SKM-1 treated with dmso at 0.1 percent for 144 hours (cell line): ENCODE data around the gene TPGS1.
"Not testable (repeated sequence)": the region's sequence is repeated elsewhere in the genome, so short reads cannot be mapped to it uniquely, and the experiment has no call there.

ENCODE experiments used
- DNase-seq: peaks from one replicate; lab custom pipeline; 2025; ENCODE audit not compliant: unreplicated experiment; lab: John Stamatoyannopoulos, UW

Gene TPGS1

GRCh38 chr19:475360-475759 is 31.9 kb upstream of the TPGS1 start:
- DNase-seq, result no peak

GRCh38 chr19:478236-478903 is 28.9 kb upstream of the TPGS1 start:
- no peak for DNase-seq

DNA sequence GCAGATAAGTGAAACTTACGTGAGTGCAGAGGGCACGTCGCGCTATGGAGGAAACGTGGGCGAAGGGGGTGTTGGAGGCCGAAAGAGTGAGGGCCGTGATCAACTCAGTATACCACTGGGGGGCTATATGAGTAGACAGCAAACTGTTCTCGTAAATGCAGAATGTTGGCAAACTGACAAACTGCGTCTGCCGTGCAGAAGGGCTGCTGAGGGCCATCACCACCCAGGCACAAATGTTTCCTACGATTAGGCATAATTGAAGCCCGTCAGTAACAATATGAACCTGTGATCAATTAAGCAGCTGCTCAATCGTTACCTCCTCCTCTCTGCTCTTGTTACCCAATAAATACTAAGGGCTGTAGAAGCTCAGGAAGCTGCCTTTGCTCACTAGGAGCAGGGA is 28.3 kb upstream of the TPGS1 start:
- no peak for DNase-seq

GRCh38 chr19:480016-480855 is 27.1 kb upstream of the TPGS1 start:
- DNase-seq, result peak; percentile 47

- not testable (repeated sequence) for DNase-seq
Observed at GRCh38 chr19:481100-481499, 26.2 kb upstream of the TPGS1 start.

DNA sequence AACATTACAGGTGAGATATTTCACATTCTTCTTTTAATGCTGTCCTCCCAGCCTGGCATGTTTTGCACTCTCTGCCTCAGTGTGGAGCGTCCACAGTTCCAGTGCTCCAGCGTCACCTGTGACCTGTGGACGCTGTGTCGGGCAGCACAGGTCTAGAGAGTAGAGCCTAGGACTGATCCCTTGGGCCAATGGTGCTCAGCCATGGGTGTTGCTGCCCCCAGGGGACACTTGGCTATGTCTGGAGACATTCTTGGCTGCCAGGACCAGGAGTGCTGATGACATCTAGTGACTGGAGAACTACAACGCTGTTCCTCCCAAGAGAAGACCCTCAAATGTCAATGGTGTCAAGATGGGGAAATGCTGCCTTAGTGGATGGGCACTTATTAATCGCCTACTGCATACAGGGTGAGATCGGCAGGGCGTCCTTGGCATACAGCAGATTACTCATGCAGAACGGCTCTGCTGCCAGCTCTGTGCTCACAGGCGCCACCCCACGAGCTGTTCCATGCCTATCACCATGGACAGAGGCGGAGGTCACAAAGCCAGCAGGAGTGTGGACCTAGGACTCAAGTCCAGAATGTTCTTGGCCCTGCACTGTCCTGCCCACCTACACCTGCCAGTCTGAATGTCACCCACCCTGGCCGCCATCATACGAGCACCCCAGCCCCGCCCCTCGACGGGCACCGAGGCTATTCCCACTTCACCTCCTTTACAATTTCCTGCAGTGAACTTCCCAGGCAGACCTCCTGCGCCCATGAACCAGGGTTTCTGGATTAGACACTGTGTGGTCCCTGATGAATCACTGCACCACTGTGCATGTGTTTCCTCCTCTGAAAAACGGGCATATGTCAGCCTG is 24.9 kb upstream of the TPGS1 start:
- DNase-seq, result no peak

- DNase-seq, result no peak
Observed at GRCh38 chr19:483332-484072, 23.8 kb upstream of the TPGS1 start.

DNA sequence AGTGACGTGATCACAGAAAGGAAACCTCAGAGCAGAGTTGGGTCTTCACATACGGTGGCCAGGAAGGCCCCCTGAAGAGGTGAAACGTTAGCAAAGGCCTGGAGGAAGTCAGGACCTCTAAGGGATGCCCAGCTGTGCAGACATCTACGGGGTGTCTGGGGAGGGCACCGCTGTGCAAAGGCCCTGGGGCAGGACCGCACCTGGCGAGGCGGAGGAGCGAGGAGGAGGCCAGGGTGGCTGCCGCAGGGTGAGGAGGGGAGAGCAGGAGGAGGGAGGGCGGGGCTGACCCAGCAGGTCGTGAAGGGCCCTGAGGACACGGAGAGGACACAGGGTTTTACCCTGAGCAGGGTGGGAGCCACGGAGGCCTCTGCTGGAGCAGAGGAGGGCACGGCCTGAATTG is 22.8 kb upstream of the TPGS1 start:
- DNase-seq, result no peak

DNA sequence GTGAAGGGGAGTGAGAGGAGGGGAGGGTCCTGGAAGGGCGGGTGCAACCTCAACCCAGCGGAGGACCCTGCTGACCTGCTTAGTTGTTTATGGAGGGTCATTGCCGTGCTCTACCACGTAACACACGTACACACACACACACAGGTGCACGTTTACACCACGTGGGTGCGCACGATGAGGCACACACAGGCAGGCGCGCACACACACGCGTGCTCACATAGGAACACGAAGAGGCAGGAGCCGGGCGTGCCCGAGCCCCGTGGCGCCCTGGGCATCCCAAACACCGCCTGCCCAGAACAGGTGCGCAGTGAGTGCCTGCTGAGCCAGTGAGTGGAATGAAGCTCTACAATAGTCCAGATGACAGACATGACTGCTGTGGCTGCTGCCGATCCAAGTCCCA is 22.2 kb upstream of the TPGS1 start:
- DNase-seq, result no peak

- DNase-seq, result no peak
Observed at GRCh38 chr19:485583-486236, 21.6 kb upstream of the TPGS1 start.

DNA sequence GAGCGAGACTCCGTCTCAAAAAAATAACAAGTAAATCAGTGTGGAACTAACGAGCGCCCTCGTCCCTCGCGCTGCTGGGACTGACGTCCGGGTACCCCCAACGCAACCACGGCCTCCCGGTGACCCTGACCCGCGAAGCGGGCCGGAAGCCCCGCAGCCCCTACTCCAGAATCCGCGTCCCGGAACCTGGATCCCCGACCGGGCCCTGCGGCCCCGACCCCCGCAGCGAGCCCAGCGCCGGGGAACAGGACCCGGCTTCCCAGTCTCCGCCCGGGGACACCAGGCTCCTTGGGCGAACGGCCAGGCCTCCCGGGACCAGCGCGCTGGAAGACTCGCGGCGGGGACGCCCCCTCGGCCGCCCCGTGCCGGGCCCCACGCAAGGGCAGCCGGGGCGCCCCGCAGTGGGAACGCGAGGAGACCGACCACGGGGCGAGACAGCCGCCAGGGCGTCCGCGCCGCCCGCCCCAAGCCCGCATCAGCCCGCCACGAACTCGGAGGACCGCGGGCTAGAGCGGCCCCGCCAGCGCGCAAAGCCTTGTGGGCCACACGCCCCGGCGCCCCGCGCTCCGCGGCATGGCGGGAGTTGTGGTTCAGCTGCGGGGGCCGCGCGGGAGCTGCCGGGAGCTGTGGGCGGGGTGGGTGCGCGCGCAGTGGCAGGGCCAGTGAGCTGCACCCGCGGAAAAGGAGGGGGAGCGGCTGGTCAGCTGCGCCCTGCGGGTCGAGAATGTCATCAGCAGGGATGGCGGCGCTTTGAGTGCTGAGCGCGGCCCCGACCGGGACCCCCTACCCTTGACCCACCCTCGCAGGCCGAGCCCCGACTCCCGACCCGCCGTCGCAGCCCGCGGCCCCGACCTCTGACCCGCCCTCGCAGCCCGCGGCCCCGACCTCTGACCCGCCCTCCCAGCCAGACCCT is 18.5 kb upstream of the TPGS1 start:
- peak; percentile 82 for DNase-seq

- no peak for DNase-seq
Observed at GRCh38 chr19:489418-490196, 17.7 kb upstream of the TPGS1 start.

GRCh38 chr19:491146-491741 is 16.1 kb upstream of the TPGS1 start:
- DNase-seq, result no peak

DNA sequence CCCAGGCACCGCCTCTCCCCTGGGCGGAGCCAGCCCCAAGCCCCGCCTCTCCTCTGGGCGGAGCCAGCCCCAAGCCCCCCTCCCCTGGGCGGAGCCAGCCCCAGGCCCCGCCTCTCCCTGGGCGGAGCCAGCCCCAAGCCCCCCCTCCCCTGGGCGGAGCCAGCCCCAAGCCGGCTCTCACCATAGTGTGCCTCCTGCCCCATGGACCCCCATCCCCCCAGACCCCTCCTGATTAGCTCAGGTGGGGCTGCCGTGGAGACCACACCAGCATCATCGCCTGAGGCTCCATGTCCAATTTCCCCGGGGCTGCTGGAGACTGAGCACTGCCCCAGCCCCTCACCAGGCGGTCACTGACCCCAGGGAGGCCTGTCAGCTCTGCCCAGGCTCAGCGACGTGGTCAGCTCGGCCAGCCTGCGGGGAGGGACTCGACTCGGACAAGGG is 15.2 kb upstream of the TPGS1 start:
- no peak for DNase-seq

DNA sequence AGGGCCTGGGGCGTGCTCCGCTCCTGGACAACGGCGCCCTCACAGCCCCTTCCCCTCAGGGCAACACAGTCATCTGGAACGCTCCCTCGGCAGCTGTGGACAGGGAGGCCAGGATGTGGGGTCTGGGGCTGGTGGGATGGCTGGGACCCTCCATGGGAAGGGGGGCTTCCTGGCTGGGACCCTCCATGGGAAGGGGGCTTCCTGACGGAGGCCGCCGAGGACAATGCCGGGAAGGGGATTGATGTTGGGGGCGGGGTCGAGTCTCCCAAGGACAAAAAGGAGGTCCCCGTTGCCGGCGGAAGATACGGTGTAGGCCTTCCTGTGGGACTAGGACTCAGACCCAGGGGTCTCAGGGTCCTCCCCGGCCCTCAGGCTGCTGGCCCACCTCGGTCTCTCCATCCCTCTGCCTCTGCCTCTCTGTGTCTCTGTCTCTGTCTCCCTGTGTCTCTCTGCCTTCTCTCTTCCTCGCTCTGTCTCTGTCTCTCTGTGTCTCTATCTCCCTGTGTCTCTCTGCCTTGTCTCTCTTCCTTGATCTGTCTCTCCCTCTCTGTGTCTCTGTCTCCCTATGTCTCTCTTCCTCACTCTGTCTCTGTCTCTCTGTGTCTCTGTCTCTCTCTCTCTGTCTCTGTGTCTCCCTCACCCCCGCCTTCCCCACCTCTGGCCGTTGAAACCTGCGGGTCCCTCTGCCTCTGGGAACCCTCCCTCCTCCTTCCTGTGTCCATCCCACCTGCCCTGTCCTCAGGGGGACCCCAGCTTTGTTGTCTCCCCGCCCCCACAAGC is 13.7 kb upstream of the TPGS1 start:
- DNase-seq, result no peak

DNA sequence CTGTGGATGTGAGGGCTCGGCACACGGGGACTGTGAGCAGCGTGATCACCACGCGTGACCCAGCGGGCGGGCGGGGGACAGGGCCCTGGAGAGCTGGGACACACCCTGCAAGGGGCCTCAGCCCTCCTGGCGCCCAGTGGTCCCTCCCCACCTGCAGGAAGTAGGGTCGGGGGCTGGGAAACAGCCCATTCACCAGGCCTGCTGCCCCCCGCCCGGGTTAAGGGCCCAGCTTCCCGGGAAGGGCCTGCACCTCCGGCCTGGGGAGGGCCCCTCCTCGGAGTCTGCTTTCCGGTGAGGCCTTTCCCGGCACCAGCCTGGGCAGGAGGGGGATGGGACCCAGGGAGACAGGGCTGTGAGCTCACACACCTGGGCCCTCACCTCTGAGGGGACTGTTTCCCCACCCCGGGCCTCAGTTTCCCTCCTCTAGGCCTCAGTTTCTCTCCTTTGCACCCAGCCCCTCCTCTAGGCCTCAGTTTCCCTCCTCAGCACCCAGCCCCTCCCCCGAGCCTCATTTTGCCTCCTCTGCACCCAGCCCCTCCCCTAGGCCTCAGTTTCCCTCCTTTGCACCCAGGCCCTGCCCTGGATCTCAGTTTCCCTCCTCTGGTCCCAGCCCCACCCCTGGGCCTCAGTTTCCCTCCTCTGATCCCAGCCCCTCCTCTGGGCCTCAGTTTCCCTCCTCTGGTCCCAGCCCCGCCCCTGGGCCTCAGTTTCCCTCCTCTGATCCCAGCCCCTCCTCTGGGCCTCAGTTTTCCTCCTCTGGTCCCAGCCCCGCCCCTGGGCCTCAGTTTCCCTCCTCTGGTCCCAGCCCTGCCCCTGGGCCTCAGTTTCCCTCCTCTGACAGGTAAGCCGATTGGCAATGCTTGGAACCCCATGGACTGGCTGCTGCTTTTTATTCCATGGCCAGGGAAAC is 12.9 kb upstream of the TPGS1 start:
- no peak for DNase-seq

DNA sequence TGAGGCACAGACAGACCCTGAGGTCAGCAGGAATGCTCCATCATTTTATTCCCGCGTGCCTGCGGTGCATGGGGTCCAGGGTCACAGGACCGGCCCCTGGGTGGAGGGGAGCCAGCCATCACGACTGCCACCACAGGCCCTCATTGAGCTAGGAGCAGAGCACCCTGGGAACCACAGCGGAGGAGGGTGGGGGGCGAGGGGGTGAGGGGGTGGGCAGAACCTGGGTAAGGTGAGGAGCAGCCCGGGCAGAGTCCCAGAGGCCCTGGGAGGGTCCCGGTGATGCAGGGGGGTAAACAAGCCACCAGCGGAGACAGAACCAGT is 12.3 kb upstream of the TPGS1 start:
- DNase-seq, result no peak
